MCF 10A (cell line): Measurements from ENCODE around the gene CLDN16. TPM values are rescaled to one million over a fixed set of nuclear protein-coding genes. Genes with fewer than 3 reads are reported as not detected.
A peak's percentile ranks its signal among the peaks of the same experiment; 100 is the strongest.

Experiments
- BruUV-seq: library from RNA; stranded (reverse); fragments of 400-500 nt; replicated peaks from 2 replicates; lab custom pipeline; 2021; lab: Mats Ljungman, UMichigan
- CTCF ChIA-PET: fragments of 300-600 bp; sonication (Branson Sonifier 250); formaldehyde crosslinking; extraction: SDS; loops from one replicate; lab custom pipeline; 2021; ENCODE audit warnings: antibody characterized with exemption, inconsistent platforms; lab: Yijun Ruan, JAX
- POLR2A ChIA-PET: fragments of 300-600, 350-650 bp; sonication (Branson Sonifier 250); formaldehyde crosslinking; extraction: SDS; loops from one replicate; lab custom pipeline; 2020; ENCODE audit warnings: antibody characterized with exemption, inconsistent platforms; lab: Yijun Ruan, JAX
- DNase-seq: peaks from one replicate; pipeline ENCODE4 v3.0.0-alpha.2; 2018; ENCODE audit not compliant: unreplicated experiment
- H3K27ac Mint-ChIP-seq: one replicate; pipeline ENCODE4 v1.8.0; 2022; ENCODE audit warnings: mild to moderate bottlenecking, low read depth, mixed read lengths; ENCODE audit not compliant: unreplicated experiment
- H3K27me3 Mint-ChIP-seq: one replicate; pipeline ENCODE4 v1.8.0; 2022; ENCODE audit warnings: mixed read lengths; ENCODE audit not compliant: insufficient read depth, unreplicated experiment
- H3K36me3 Mint-ChIP-seq: one replicate; pipeline ENCODE4 v1.8.0; 2022; ENCODE audit warnings: mild to moderate bottlenecking, moderate library complexity, mixed read lengths; ENCODE audit not compliant: insufficient read depth, unreplicated experiment
- H3K4me1 Mint-ChIP-seq: one replicate; pipeline ENCODE4 v1.8.0; 2022; ENCODE audit warnings: mixed read lengths; ENCODE audit not compliant: insufficient read depth, unreplicated experiment
- H3K4me3 Mint-ChIP-seq: one replicate; pipeline ENCODE4 v1.8.0; 2022; ENCODE audit warnings: mild to moderate bottlenecking, moderate library complexity, mixed read lengths; ENCODE audit not compliant: unreplicated experiment
- H3K9me3 Mint-ChIP-seq: one replicate; pipeline ENCODE4 v1.8.0; 2022; ENCODE audit warnings: mixed read lengths; ENCODE audit not compliant: unreplicated experiment
- CTCF ChIP-seq: fragments of 200-600 bp; IDR thresholded peaks from one replicate; pipeline ENCODE4 v1.8.0; 2022; ENCODE audit warnings: antibody characterized with exemption, mild to moderate bottlenecking; ENCODE audit not compliant: unreplicated experiment
- intact Hi-C: fragments of 100-400 bp; cut with micrococcal nuclease; formaldehyde crosslinking; loops from 2 replicates; pipeline ENCODE4 v1.14.1; 2022
- total RNA-seq: library from RNA; stranded (reverse); gene quantifications from 2 replicates; pipeline ENCODE4 v1.2.3, GENCODE V29; 2022

CLDN16 gene
- total RNA-seq, 1 experiment from 2014 or later: 0.23 TPM

GRCh38 chr3:190361791-190362190, 26.2 kb upstream of the CLDN16 start:
- no peak for DNase-seq
- no peaks in the 10 kb centered on the region for H3K36me3 Mint-ChIP-seq
- TF ChIP-seq CTCF: no peak
- ChIA-PET POLR2A (interaction anchor here (0.6 to 2.2 kb wide), 6 partner anchors 9 to 1542 kb away, joined by 3 to 8 read pairs (median 4); partner anchors contain the start of gene CLDN1), CTCF (interaction anchor here (0.6 to 0.8 kb wide), 4 partner anchors 14 to 395 kb away, joined by 3 to 4 read pairs (median 3); no protein-coding TSS in a partner anchor)
- no peaks in the 10 kb centered on the region for H3K27me3 Mint-ChIP-seq
- H3K4me3 Mint-ChIP-seq: no peak overlapping the region
- peaks cover 39% of the 10 kb centered on the region for H3K4me1 Mint-ChIP-seq
- no TSS peak for BruUV-seq
- H3K9me3 Mint-ChIP-seq: peaks cover 6% of the 10 kb centered on the region
- intact Hi-C loops: no loop called here
- no peak overlapping the region for H3K27ac Mint-ChIP-seq

- Mint-ChIP-seq H3K4me3 (no peak overlapping the region), H3K27me3 (no peaks in the 10 kb centered on the region), H3K27ac (no peak overlapping the region), H3K4me1 (peaks cover 36% of the 10 kb centered on the region), H3K36me3 (no peaks in the 10 kb centered on the region), H3K9me3 (peaks cover 6% of the 10 kb centered on the region)
- intact Hi-C loops: no loop called here
- BruUV-seq: no TSS peak
- no peak for TF ChIP-seq CTCF
- CTCF ChIA-PET: interaction anchor here (0.9 kb wide), 2 partner anchors 22 to 40 kb away, joined by 3 read pairs; partner anchors contain the start of gene CLDN1
- POLR2A ChIA-PET: interaction anchor here (0.9 to 2.2 kb wide), 3 partner anchors 9 to 96 kb away, joined by 5 to 8 read pairs (median 7); no protein-coding TSS in a partner anchor
- no peak for DNase-seq
Measured at GRCh38 chr3:190362258-190362657, 25.7 kb upstream of the CLDN16 start.

- DNase-seq: peak; percentile 79
- no TSS peak for BruUV-seq
- intact Hi-C loops: no loop called here
- no peaks in the 10 kb centered on the region for H3K27me3 Mint-ChIP-seq
- ChIA-PET POLR2A (interaction anchor here (0.7 to 5.6 kb wide), 17 partner anchors 8 to 141 kb away, joined by 3 to 61 read pairs (median 6); partner anchors contain the start of gene CLDN1), CTCF (interaction anchor here (1.0 to 2.3 kb wide), 3 partner anchors 18 to 140 kb away, joined by 4 to 11 read pairs (median 9); partner anchors contain the start of gene CLDN1)
- no peak for TF ChIP-seq CTCF
- H3K4me3 Mint-ChIP-seq: no peak overlapping the region
- H3K9me3 Mint-ChIP-seq: peaks cover 6% of the 10 kb centered on the region
- peak overlapping the region; percentile 87 for H3K27ac Mint-ChIP-seq
- peaks cover 37% of the 10 kb centered on the region for H3K4me1 Mint-ChIP-seq
- H3K36me3 Mint-ChIP-seq: no peaks in the 10 kb centered on the region
Measured at GRCh38 chr3:190366133-190366532, 21.8 kb upstream of the CLDN16 start.

- POLR2A ChIA-PET: interaction anchor here (1.3 to 7.3 kb wide), 10 partner anchors 11 to 51 kb away, joined by 4 to 119 read pairs (median 24); partner anchors contain the start of gene CLDN1
- Mint-ChIP-seq H3K4me1 (peaks cover 39% of the 10 kb centered on the region), H3K4me3 (no peak overlapping the region), H3K36me3 (no peaks in the 10 kb centered on the region), H3K9me3 (peaks cover 6% of the 10 kb centered on the region), H3K27me3 (no peaks in the 10 kb centered on the region), H3K27ac (peak overlapping the region; percentile 97)
- intact Hi-C loops: no loop called here
- no TSS peak for BruUV-seq
- no peak for DNase-seq
- CTCF ChIA-PET: interaction anchor here (1.3 to 2.6 kb wide), 3 partner anchors 24 to 47 kb away, joined by 4 to 14 read pairs (median 5); partner anchors contain the start of gene CLDN1
- no peak for TF ChIP-seq CTCF
Measured at GRCh38 chr3:190368881-190369280, 19.1 kb upstream of the CLDN16 start.
